SKM-1 treated with dmso at 0.1 percent for 144 hours (cell line): ENCODE data around the gene S100A14.
A peak's percentile ranks its signal among the peaks of the same experiment; 100 is the strongest.

Experiments used
- DNase-seq: peaks from one replicate; lab custom pipeline; 2025; ENCODE audit not compliant: unreplicated experiment; lab: John Stamatoyannopoulos, UW

S100A14 gene

GRCh38 chr1:153639280-153639679, 23.2 kb upstream of the S100A14 start:
- no peak for DNase-seq

GRCh38 chr1:153638261-153638660, 22.1 kb upstream of the S100A14 start:
- DNase-seq: no peak

GRCh38 chr1:153636312-153636711, 20.2 kb upstream of the S100A14 start:
- no peak for DNase-seq

GRCh38 chr1:153635872-153636271, 19.7 kb upstream of the S100A14 start:
- DNase-seq: no peak

GRCh38 chr1:153633754-153634665, 17.9 kb upstream of the S100A14 start, which contains the start of gene CHTOP:
CHTOP (plus strand) TSS chr1:153634066; CDS start chr1:153636589, 2,523 bp downstream.
- DNase-seq: peak; percentile 99

GRCh38 chr1:153633161-153633753, 17.1 kb upstream of the S100A14 start:
- DNase-seq: no peak

- DNase-seq: no peak
Measured at GRCh38 chr1:153631047-153632022, 15.2 kb upstream of the S100A14 start.

- DNase-seq: no peak
Measured at GRCh38 chr1:153630384-153630783, 14.3 kb upstream of the S100A14 start.

- DNase-seq: no peak
Measured at GRCh38 chr1:153629971-153630370, 13.8 kb upstream of the S100A14 start.

- no peak for DNase-seq
Measured at GRCh38 chr1:153629343-153629665, 13.2 kb upstream of the S100A14 start.

- DNase-seq: no peak
Measured at GRCh38 chr1:153628638-153629342, 12.7 kb upstream of the S100A14 start.

GRCh38 chr1:153627715-153628626, 11.8 kb upstream of the S100A14 start, which contains the start of gene S100A1:
S100A1 (plus strand) TSS chr1:153628434; CDS start chr1:153630522, 2,088 bp downstream.
- no peak for DNase-seq

GRCh38 chr1:153626904-153627714, 11.0 kb upstream of the S100A14 start, which contains the start of gene S100A13:
S100A13 (minus strand) TSS chr1:153627505; CDS start chr1:153626472, 1,033 bp downstream.
- peak; percentile 40 for DNase-seq

GRCh38 chr1:153626477-153626903, 10.4 kb upstream of the S100A14 start:
- DNase-seq: no peak

- DNase-seq: no peak
Measured at GRCh38 chr1:153624965-153625611, 9.0 kb upstream of the S100A14 start.

GRCh38 chr1:153623101-153623500, 7.0 kb upstream of the S100A14 start:
- no peak for DNase-seq

- DNase-seq: no peak
Measured at GRCh38 chr1:153619171-153619570, 3.0 kb upstream of the S100A14 start.

- no peak for DNase-seq
Measured at GRCh38 chr1:153617663-153618062, 1.5 kb upstream of the S100A14 start.
